ENCODE measurements around the gene RECQL5. TPM values are rescaled to one million over a fixed set of nuclear protein-coding genes. Genes with fewer than 3 reads are reported as not detected.
A peak's percentile ranks its signal among the peaks of the same experiment; 100 is the strongest.

Gene RECQL5
- total RNA-seq, 5 donors from 2014 or later (not counting 1 experiment from before 2014, with no cell fraction given), result 38.0 to 75.0 (median 61.9) TPM

DNA sequence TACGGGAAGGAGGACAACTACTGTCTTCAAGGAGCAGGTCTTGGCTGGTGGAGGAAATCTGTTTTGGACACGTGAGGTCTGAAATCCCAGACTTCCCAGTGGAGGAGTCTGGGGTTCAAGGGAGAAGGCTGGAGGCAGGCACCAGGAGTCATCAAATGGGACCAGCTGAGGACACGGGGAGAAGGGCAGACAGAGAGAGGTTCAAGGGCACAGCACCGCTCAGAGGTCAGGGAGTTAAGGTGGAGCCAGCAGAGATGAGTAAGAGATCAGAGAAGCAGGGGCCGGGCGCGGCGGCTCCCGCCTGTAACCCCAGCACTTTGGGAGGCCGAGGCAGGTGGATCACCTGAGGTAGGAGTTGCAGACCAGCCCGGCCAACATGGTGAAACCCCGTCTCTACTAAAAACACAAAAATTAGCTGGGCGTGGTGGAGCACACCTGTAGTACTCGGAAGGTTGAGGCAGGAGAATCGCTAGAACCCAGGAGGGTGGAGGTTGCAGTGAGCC lies 44.1 kb downstream of the RECQL5 start:
- Mint-ChIP-seq H3K36me3 (no peaks in the 10 kb centered on the region), H3K27ac (no peak overlapping the region), H3K9me3 (no peaks in the 10 kb centered on the region), H3K4me3 (no peak overlapping the region), H3K4me1 (peaks cover 0 to 6% (median 0%) of the 10 kb centered on the region in 3 donors), H3K27me3 (no peaks in the 10 kb centered on the region)
- H3K4me1 ChIP-seq (ENCODE audit: control insufficient read depth in 1 of 2, extremely low read depth in 1 of 2, insufficient read depth in 2 of 2, low read length in 2 of 2), result no peaks in the 10 kb centered on the region
- POLR2A ChIA-PET, result no interaction called here
- CTCF ChIA-PET, result no interaction called here
- DNase-seq (no peak), ATAC-seq (replicated peaks in 1 of 4) (no peak)
- 88% methylated on average over 12 of the region's 15 CpGs for WGBS (ENCODE audit: insufficient coverage)
- peaks cover 10 to 30% of the 10 kb centered on the region in 2 donors for H3K36me3 ChIP-seq (ENCODE audit: control insufficient read depth in 2 of 2, extremely low read depth in 1 of 2, insufficient read depth in 1 of 2, low read length in 1 of 2)
- no peak overlapping the region for H3K4me3 ChIP-seq (ENCODE audit: control insufficient read depth in 1 of 2, extremely low read depth in 1 of 2, low read length in 1 of 2)
- no peaks in the 10 kb centered on the region for H3K9me3 ChIP-seq
- H3K27ac ChIP-seq (ENCODE audit: low read length), result no peak overlapping the region
- peaks cover 0 to 7% of the 10 kb centered on the region in 2 experiments for H3K27me3 ChIP-seq (replicated peaks in 1 of 2; ENCODE audit: control insufficient read depth in 2 of 2, extremely low read depth in 1 of 2, insufficient read depth in 2 of 2, low read length in 1 of 2)

DNA sequence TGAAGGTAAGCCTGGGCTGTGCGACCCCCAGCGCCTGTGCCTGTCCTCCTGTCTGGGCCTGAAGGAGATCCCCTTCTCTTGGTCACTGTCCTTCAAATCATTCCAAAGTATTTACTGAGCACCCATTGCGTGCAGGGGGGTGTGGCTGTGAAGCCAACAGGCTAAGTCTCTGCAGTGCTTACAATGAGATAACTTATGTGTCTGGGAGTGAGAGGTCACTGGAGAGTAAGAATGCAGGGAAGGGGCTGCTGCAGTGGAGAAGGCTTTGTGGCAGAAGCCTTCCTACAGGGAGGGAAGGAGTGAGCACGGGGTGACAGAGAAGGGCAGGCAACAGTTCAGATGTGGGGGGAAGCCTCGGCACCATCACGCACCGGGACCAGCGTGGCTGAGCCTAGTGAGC lies 44.9 kb downstream of the RECQL5 start:
- Histone ChIP-seq H3K27me3 (replicated peaks in 1 of 2; ENCODE audit: control insufficient read depth in 2 of 2, extremely low read depth in 1 of 2, insufficient read depth in 2 of 2, low read length in 1 of 2) (peaks cover 0 to 10% of the 10 kb centered on the region in 2 experiments), H3K27ac (ENCODE audit: low read length) (no peak overlapping the region), H3K9me3 (no peaks in the 10 kb centered on the region), H3K36me3 (ENCODE audit: control insufficient read depth in 2 of 2, extremely low read depth in 1 of 2, insufficient read depth in 1 of 2, low read length in 1 of 2) (peaks cover 7 to 33% of the 10 kb centered on the region in 2 donors), H3K4me1 (ENCODE audit: control insufficient read depth in 1 of 2, extremely low read depth in 1 of 2, insufficient read depth in 2 of 2, low read length in 2 of 2) (no peaks in the 10 kb centered on the region), H3K4me3 (ENCODE audit: control insufficient read depth in 1 of 2, extremely low read depth in 1 of 2, low read length in 1 of 2) (no peak overlapping the region)
- Mint-ChIP-seq H3K27ac (no peak overlapping the region), H3K27me3 (no peaks in the 10 kb centered on the region), H3K36me3 (no peaks in the 10 kb centered on the region), H3K9me3 (no peaks in the 10 kb centered on the region), H3K4me1 (peaks cover 0 to 6% (median 0%) of the 10 kb centered on the region in 3 donors), H3K4me3 (no peak overlapping the region)
- CTCF ChIA-PET, result no interaction called here
- DNase-seq, result no peak
- POLR2A ChIA-PET, result no interaction called here
- WGBS (ENCODE audit: insufficient coverage), result 94% methylated on average over 6 of the region's 8 CpGs
- ATAC-seq (replicated peaks in 1 of 4), result no peak

DNA sequence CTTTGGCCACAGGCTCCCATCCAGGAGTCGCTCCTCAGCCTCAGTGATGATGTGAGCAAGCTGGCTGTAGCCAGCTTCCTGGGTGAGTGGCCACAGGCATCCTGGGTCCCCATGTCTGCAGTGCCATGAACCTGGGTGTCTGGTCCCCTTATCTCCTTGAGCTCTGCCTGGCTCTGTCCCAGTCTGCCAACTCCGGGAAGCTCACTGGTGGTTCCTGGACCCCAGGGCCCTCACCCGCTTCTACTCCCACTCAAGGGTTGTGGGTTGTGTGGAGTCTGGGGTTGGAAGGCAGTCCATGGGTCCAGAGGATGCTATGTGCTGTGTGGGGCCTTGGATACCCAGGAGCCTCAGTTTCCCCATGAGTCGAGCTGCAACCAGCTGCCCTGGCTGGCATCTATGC lies 45.5 kb downstream of the RECQL5 start:
- Mint-ChIP-seq H3K9me3 (no peaks in the 10 kb centered on the region), H3K4me1 (peaks cover 0 to 6% (median 0%) of the 10 kb centered on the region in 3 donors), H3K36me3 (no peaks in the 10 kb centered on the region), H3K4me3 (no peak overlapping the region), H3K27ac (no peak overlapping the region), H3K27me3 (no peaks in the 10 kb centered on the region)
- DNase-seq (no peak), ATAC-seq (replicated peaks in 1 of 4) (no peak)
- Histone ChIP-seq H3K4me1 (ENCODE audit: control insufficient read depth in 1 of 2, extremely low read depth in 1 of 2, insufficient read depth in 2 of 2, low read length in 2 of 2) (no peaks in the 10 kb centered on the region), H3K36me3 (ENCODE audit: control insufficient read depth in 2 of 2, extremely low read depth in 1 of 2, insufficient read depth in 1 of 2, low read length in 1 of 2) (peaks cover 11 to 33% of the 10 kb centered on the region in 2 donors), H3K27me3 (replicated peaks in 1 of 2; ENCODE audit: control insufficient read depth in 2 of 2, extremely low read depth in 1 of 2, insufficient read depth in 2 of 2, low read length in 1 of 2) (peaks cover 0 to 14% of the 10 kb centered on the region in 2 experiments), H3K9me3 (no peaks in the 10 kb centered on the region), H3K4me3 (ENCODE audit: control insufficient read depth in 1 of 2, extremely low read depth in 1 of 2, low read length in 1 of 2) (no peak overlapping the region), H3K27ac (ENCODE audit: low read length) (no peak overlapping the region)
- POLR2A ChIA-PET, result no interaction called here
- 71% methylated on average over 1 of the region's 4 CpGs for WGBS (ENCODE audit: insufficient coverage)
- CTCF ChIA-PET, result no interaction called here

DNA sequence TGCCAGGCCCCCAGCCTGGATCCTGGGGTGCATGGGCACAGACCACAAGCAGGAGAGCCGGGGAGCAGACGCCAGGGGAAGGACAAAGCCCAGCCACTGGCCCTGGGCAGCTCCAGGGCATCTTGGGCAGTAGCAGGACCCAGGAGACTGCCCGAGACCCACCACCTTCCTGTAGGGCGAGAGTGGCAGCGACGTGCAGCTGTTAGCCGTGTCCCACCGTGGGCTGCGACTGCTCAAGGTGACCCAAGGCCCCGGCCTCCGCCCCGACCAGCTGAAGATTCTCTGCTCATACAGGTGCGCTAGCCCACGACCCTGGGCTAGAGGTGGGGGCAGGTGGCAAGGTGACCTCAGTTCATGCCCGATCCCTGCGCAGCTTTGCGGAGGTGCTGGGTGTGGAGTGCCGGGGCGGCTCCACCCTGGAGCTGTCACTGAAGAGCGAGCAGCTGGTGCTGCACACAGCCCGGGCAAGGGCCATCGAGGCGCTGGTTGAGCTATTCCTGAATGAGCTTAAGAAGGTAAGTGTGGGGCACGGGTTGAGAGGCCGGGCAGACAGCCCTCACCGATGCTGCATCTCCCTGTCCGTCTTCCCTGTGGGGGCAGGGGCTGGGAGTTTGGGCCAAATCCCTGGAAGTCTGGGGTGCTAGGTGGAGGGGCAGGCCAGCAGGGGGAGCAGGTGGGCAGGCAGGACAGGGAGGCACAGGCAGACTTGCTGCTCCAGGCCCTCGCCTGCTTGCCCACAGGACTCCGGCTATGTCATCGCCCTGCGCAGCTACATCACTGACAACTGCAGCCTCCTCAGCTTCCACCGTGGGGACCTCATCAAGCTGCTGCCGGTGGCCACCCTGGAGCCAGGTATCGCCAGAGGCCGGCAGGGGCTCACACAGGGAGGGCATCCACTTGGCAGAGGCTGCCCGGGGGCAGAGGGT lies 47.2 kb downstream of the RECQL5 start:
- H3K27me3 ChIP-seq (replicated peaks in 1 of 2; ENCODE audit: control insufficient read depth in 2 of 2, extremely low read depth in 1 of 2, insufficient read depth in 2 of 2, low read length in 1 of 2), result peaks cover 0 to 21% of the 10 kb centered on the region in 2 experiments
- H3K4me3 Mint-ChIP-seq, result no peak overlapping the region
- ChIA-PET POLR2A (no interaction called here), CTCF (interaction anchor here in 1 of 2 donors (0.6 kb wide), 1 partner anchor 128 kb away, joined by 10 read pairs; no protein-coding TSS in a partner anchor)
- H3K27ac ChIP-seq (ENCODE audit: low read length), result no peak overlapping the region
- peak in 1 of 4 experiments; percentile 23 for ATAC-seq (replicated peaks in 1 of 4)
- H3K4me1 Mint-ChIP-seq, result peaks cover 0 to 6% (median 0%) of the 10 kb centered on the region in 3 donors
- no peak overlapping the region for H3K4me3 ChIP-seq (ENCODE audit: control insufficient read depth in 1 of 2, extremely low read depth in 1 of 2, low read length in 1 of 2)
- no peaks in the 10 kb centered on the region for H3K27me3 Mint-ChIP-seq
- H3K36me3 ChIP-seq (ENCODE audit: control insufficient read depth in 2 of 2, extremely low read depth in 1 of 2, insufficient read depth in 1 of 2, low read length in 1 of 2), result peaks cover 12 to 27% of the 10 kb centered on the region in 2 donors
- H3K27ac Mint-ChIP-seq, result no peak overlapping the region
- no peaks in the 10 kb centered on the region for H3K9me3 Mint-ChIP-seq
- no peaks in the 10 kb centered on the region for H3K36me3 Mint-ChIP-seq
- no peaks in the 10 kb centered on the region for H3K4me1 ChIP-seq (ENCODE audit: control insufficient read depth in 1 of 2, extremely low read depth in 1 of 2, insufficient read depth in 2 of 2, low read length in 2 of 2)
- WGBS (ENCODE audit: insufficient coverage), result 86% methylated on average over 31 of the region's 36 CpGs
- peak in 2 of 35 experiments; percentile 4 to 21 for DNase-seq
- no peaks in the 10 kb centered on the region for H3K9me3 ChIP-seq

- Histone ChIP-seq H3K27ac (ENCODE audit: low read length) (no peak overlapping the region), H3K4me1 (ENCODE audit: control insufficient read depth in 1 of 2, extremely low read depth in 1 of 2, insufficient read depth in 2 of 2, low read length in 2 of 2) (no peaks in the 10 kb centered on the region), H3K27me3 (replicated peaks in 1 of 2; ENCODE audit: control insufficient read depth in 2 of 2, extremely low read depth in 1 of 2, insufficient read depth in 2 of 2, low read length in 1 of 2) (peaks cover 0 to 21% of the 10 kb centered on the region in 2 experiments), H3K36me3 (ENCODE audit: control insufficient read depth in 2 of 2, extremely low read depth in 1 of 2, insufficient read depth in 1 of 2, low read length in 1 of 2) (peaks cover 13 to 37% of the 10 kb centered on the region in 2 donors), H3K4me3 (ENCODE audit: control insufficient read depth in 1 of 2, extremely low read depth in 1 of 2, low read length in 1 of 2) (no peak overlapping the region), H3K9me3 (no peaks in the 10 kb centered on the region)
- Mint-ChIP-seq H3K4me3 (no peak overlapping the region), H3K27me3 (no peaks in the 10 kb centered on the region), H3K9me3 (no peaks in the 10 kb centered on the region), H3K36me3 (no peaks in the 10 kb centered on the region), H3K27ac (no peak overlapping the region), H3K4me1 (peaks cover 0 to 6% (median 0%) of the 10 kb centered on the region in 3 donors)
- CTCF ChIA-PET, result interaction anchor here in 1 of 2 donors (1.1 kb wide), 1 partner anchor 16 kb away, joined by 3 read pairs; the partner anchor contains the start of gene SMIM5
- DNase-seq (no peak), ATAC-seq (replicated peaks in 1 of 4) (no peak)
- POLR2A ChIA-PET, result no interaction called here
- 83% methylated on average over 2 of the region's 11 CpGs for WGBS (ENCODE audit: insufficient coverage)
These were observed 49.3 kb downstream of the RECQL5 start for GRCh38 chr17:75617675-75618074.

- Mint-ChIP-seq H3K4me3 (no peak overlapping the region), H3K4me1 (peaks cover 0 to 4% (median 0%) of the 10 kb centered on the region in 3 donors), H3K9me3 (no peaks in the 10 kb centered on the region), H3K36me3 (no peaks in the 10 kb centered on the region), H3K27me3 (no peaks in the 10 kb centered on the region), H3K27ac (no peak overlapping the region)
- ATAC-seq (replicated peaks in 1 of 4) (no peak), DNase-seq (no peak)
- Histone ChIP-seq H3K4me3 (ENCODE audit: control insufficient read depth in 1 of 2, extremely low read depth in 1 of 2, low read length in 1 of 2) (no peak overlapping the region), H3K27ac (ENCODE audit: low read length) (no peak overlapping the region), H3K27me3 (replicated peaks in 1 of 2; ENCODE audit: control insufficient read depth in 2 of 2, extremely low read depth in 1 of 2, insufficient read depth in 2 of 2, low read length in 1 of 2) (peaks cover 0 to 21% of the 10 kb centered on the region in 2 experiments), H3K36me3 (ENCODE audit: control insufficient read depth in 2 of 2, extremely low read depth in 1 of 2, insufficient read depth in 1 of 2, low read length in 1 of 2) (peaks cover 15 to 38% of the 10 kb centered on the region in 2 donors), H3K9me3 (no peaks in the 10 kb centered on the region), H3K4me1 (ENCODE audit: control insufficient read depth in 1 of 2, extremely low read depth in 1 of 2, insufficient read depth in 2 of 2, low read length in 2 of 2) (no peaks in the 10 kb centered on the region)
- WGBS (ENCODE audit: insufficient coverage), result 91% methylated on average over 16 of the region's 16 CpGs
- POLR2A ChIA-PET, result no interaction called here
- CTCF ChIA-PET, result interaction anchor here in 1 of 2 donors (1.1 kb wide), 1 partner anchor 16 kb away, joined by 3 read pairs; the partner anchor contains the start of gene SMIM5
These were observed 49.7 kb downstream of the RECQL5 start for GRCh38 chr17:75617218-75617617.
